Stimulated activated CD4-positive, alpha-beta T cell treated with anti-CD3 and anti-CD28 coated beads, Interleukin-2, amount 100 ng/mL, for 4 hours (primary cell): ENCODE measurements around the gene TECPR2.
"Not testable (repeated sequence)": the region's sequence is repeated elsewhere in the genome, so short reads cannot be mapped to it uniquely, and the experiment has no call there.

Source experiments
- DNase-seq: peaks from one replicate; pipeline ENCODE4 v3.0.0-alpha.2; 2020; ENCODE audit warnings: low read depth

TECPR2 gene

DNA sequence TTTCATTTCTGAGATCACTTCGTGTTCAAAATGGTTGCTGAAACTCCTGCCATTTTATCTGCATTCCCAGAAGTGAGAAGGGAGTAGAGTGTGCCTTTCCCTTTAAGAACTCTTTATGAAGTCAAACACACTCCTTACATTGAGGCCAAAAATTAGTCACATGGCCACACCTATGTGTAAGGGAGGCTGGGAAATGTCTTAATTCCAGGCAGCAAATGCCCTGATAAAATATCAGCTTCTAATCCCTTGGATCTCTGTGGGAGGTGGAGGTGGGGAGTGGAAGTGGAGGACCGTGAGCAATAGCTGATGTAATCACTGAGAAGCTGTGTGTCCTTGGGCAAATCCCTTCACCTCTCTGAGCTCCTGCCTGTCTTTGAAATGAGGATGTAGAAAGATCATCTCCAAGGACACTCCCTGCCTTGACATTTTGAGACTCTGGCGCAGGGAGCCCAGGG, 169.5 kb downstream of the TECPR2 start:
- no peak for DNase-seq

DNA sequence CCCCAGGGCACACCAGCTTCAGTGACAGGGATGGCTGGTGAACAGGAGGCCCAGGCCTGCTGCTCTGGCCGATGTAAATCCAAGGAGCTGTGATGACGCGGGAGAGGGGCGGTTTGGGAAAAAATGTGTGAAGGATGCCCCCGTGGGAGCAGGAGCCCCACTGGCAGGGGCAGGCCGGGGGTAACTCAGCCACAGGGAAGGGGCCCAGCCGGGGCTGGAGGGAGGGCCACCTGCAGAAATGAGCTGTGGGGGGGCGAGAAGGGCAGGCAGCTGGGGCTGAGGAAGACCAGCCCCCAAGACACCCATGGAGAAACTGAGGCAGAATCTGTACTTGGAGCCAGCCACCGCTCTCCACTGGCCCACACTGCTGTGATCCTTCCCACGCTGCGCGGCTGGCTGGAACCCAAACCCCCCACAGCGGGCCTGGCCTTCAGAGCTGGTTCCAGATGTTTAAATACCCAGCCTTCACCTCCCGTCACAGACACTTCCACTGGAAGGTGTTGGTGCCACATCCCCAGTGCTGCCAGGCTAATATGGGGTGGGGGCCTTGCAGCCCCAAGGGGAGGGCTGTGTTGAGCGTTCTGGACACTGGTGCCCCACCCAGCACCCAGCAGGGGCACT, 175.3 kb downstream of the TECPR2 start:
- no peak for DNase-seq

DNA sequence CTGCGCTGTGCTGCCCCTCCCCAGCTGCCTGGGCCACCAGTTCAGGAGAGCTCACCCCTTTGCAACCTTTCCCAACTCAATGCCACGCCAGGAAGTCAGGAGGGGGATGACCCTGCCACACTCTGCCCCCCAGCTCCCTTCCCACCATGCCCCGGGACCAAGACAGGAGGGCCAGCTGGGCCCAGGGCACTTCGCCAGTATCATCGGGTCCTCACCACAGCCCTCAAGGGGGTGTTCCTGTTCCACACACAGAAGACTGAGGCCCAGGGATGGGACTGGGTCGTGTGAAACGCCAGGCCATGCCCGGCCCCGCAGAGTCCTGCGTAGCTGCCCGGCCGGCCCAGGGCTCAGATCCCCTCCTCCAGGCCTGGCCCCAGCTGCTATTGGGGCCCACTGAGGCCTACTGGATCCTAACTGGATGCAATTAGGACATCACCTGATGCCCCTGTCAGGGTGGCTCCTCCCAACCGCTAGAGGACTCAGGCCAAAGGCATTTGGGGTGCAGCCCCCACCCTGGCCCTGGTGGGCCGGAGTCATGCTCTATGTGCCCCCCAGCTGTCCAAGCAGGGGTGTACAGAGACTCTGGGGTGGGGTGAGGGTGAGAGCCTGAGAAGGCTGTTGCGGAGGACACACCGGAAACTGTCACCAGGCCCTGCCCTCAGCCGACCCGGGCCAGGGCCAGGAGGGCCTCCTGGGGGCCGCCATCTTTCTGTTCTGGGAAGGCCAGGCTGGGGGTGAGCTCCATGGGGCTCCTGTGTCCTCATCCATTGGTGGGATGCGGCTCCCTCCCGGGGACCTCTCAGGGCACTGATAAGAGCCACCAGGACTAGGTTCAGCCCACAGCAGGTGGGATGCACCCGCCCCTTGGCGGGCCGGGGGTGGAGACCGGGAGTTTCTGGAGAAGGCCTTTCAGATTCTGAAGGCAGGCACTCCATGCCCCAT, 176.1 kb downstream of the TECPR2 start:
- no peak for DNase-seq

DNA sequence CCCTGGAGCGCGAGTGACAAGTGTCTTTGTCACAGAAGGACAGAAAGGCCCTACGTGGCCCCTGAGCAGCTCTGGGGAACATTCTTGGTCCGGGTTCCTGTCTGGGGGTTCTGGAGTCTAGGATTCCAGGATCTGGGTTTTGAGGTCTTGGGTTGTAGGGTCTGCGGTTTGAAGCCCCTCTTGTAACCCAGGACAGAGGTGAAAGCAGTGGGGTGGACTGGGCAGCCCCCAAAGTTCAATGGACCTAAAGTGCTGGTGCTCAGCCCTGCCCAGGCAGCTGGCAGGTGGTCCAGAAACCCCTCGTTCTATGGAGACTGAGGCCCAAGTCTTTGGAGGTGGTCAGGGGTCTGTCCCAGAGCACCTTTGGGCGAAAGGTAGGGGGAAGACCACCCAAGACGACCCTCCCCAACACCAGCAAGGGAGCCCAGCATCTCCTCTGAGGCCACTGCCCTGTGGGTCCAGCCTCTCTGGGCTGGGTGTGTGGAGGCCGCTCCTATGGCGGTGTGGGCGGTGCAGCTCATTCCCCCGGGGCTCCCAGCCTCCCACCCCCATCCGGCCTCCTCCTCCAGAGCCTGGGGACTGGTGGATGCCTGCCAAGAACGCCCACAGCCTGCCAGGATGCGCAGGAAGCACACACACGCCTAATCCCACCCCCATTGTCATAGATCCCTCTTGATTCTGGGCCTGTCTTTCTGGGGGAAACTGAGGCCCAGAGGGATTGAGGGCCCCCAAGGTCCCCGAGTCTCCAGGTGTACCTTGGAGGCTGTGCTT, 177.0 kb downstream of the TECPR2 start:
- no peak for DNase-seq

DNA sequence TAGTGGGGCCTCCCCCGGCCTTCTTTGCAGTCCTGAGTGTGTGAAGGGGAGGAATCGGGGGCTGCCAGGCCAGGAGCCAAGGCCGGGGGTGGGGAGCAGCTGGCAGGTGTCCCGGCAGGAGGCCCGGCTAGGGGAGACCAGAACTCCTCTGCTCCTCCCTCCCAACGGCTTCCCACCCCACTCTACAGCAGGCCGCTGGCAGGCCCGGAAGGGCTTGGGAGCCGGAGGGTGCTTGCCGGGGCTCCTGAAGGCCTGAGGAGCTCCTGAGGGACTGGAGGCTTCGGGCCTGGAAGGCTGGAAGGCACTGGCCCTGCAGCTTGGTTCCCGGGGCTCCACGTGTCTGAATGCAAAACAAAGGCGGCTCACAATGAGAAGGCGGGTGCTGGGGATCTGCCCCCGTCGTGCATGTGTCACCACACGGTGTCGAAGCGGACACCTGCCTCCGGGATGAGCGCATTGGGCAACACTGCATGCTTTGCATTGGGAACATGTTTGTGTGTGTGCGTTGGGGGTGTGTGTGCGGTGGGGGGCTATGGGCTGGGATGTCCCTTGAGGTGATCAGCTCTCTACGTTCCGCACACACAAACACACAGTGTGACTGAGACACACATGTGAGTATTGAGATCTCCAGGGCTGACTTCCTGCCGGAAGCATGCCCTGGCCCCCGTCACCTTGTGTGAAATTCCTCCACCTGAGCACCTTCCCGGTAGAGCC, 177.7 kb downstream of the TECPR2 start:
- DNase-seq: no peak

DNA sequence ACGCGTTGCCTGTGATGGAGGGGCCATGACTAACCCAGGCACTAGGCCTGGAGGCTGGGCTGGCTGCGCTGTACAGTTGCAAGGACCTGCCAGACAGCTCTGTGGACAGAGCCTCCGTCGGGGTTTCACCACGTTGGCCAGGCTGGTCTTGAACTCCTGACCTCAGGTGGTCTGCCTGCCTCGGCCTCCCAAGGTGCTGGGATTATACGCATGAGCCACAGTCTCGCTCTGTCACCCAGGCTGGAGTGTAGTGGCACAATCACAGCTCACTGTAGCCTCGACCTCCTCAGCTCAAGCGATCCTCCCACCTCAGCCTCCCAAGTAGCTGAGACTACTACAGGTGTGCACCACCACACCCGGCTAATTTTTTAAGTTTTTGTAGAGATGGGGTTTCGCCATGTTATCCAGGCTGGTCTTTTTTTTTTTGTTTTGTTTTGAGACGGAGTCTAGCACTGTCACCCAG, 178.3 kb downstream of the TECPR2 start:
- DNase-seq: not testable (repeated sequence)

DNA sequence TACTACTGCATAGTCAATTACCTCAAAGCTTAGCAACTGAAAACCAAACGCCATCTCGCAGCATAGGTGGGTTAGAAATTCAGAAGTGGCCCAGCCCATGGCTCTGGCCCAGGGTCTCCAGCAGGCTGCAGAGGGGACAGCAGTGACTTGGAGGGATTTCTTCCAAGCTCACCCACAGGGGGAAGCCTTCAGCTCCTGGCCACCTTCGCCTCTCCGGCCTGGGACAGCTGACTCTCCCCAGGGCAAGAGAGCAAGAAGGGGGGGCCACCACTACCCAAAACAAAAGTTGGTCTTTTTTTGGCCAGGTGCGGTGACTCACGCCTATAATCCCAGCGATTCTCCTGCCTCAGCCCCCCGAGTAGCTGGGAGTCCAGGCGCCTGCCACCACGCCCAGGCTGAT, 179.0 kb downstream of the TECPR2 start:
- DNase-seq: no peak

DNA sequence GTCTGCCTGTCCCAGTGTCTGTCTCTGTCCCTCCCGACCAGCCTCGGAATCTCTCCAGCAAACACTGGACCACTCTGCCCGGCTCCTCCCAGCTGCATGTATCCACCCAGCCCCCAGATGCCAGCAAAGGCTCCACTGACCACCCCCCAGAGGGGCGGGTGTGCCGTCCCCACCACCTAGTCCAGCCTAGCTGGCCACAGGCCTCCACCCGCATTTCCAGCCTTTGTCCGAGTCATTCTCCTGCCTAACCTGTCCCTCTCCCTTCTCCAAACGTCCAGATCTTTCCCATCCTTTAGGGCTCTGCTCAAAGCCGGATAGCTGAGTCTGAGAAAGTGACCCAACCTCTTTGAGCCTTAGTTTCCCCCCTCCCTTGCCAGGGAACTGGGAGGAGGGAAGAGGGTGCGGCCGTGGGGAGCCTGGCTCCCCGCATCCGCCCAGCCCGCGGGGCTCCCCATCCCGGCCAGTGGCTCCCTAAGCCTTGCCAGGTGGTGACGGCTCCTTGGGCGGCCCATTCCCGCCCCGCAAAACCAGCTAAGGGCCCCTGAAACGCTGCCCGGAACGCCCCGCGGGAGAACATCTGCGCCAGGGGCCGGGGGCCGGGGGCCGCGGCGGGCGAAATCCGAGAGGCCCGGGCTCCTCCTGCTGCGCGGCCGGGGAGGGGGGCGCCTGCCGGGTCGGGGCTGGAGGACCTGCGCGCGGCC, 181.5 kb downstream of the TECPR2 start:
- DNase-seq: no peak

DNA sequence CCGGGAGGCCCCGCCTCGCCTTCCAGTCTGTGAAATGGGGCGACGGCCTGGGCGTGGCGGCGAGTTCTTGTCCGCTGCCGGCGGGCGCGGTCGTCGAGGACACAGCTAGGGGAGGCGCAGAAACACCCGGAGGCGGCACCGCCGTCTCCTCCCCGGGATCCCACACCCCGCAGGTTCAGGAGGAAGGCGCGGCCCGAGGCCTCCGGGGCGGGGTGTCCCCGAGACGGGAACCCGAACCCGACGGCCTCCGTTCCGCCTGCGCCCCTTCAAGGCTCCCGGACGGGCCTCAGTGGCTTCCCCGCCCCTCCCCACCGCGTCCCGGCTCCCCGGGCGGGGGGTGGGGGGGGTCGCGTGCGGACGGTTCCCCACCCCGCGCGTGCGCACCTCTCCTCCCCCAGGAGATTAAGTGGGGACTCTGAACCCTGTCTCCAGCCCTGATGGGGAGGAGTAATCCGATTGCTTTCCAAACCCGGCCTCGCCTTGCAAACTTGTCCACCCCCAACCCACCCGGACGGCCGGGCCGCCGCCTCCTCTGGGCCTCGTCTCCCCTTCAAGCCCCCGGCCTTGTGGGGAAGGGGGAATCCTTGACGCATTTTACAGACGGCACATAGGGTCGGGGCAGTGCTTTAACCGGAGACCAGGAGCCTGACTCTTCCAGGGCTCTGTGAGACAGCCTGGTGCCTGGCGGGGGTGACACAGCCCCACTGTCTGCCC, 182.2 kb downstream of the TECPR2 start:
- no peak for DNase-seq

DNA sequence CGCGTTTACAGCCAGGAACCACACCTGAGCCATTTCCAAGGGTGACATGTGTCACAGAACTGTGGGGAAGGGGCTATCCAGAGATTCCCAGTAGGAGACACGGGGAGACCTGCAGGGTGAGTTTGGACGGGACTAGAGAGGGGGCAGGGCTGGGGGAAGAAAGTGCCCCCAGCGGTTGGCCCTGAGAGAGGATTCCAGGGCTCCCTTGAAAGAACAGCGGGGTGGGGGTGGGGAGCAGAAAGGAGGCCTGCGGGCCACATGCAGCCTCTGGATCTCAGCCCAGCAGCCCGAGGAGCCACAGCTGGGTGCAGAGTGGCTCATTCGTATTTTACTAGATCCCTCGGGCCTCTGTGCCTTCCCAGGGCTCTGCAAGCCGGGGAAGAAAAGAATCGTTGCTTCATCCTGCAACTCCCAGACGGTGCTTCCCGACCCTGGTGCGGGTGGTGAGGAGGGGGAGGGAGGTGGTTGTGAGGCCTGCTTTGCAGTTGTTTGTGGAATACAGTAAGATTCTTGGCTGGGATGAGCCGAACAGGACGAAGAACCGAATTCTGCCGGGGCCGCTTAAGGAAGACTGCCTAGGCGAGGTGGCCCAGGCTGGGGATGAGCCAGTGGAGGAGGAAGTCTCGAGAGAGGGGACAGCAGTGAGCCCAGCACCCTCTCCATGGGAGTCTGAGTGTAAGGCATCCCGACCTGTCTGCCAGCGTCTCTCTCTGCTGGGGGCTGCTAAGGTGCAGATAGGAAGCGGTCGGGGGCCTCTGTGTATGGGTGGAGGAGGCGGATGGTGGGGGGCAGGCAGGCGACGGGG, 182.9 kb downstream of the TECPR2 start:
- no peak for DNase-seq

DNA sequence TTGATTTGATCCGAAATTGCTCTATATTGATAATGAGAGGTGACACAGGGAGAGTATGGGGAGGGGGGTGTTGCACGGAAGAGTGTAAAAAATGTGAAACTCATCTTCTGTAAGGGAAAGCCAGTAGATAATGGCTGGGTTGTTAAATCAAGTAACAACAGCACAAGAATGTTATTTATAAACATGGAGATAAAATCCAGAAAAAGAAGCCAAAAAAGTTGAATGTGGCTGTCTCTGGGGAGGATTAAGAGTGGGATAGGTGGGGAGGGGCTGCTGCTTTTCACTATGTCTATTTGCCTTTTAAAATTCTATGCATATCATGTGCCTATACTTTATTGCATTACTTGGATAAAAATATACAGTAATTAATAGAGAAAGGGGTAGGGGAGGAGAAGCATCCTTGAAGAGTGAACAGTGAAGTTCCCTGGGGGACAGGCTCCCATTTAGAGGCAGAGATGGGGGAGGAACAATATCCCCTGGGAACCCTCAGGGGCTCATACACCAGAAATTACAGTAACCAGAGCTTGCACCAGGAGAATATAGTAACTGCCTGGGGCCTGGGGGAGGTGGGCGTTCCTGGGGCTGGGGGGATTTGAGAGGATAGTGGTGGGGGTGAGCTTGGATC, 186.0 kb downstream of the TECPR2 start:
- DNase-seq: no peak

DNA sequence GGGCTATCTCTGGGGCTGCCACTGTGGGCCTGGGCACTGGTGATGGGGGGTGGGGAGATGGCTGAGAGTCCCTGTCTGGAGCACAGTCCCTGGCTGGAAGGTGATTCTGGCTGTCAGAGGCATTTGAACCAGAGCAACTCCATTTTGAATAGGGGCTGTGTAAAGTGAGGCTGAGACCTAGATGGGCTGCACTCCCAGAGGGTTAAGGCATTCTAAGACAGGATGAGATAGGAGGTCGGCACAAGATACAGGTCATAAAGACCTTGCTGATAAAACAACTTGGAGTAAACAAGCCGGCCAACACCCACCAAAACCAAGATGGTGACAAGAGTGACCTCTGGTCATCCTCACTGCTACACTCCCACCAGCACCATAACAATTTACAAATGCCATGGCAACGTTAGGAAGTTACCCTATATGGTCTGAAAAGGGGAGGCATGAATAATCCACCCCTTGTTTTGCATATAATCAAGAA, 188.2 kb downstream of the TECPR2 start:
- DNase-seq: not testable (repeated sequence)
